ENCODE results near the gene LHFPL2. TPM values are rescaled to one million over a fixed set of nuclear protein-coding genes. Genes with fewer than 3 reads are reported as not detected.
A peak's percentile ranks its signal among the peaks of the same experiment; 100 is the strongest.

The LHFPL2 gene
- total RNA-seq, 2 donors from 2014 or later: 13.7 to 40.4 TPM

DNA sequence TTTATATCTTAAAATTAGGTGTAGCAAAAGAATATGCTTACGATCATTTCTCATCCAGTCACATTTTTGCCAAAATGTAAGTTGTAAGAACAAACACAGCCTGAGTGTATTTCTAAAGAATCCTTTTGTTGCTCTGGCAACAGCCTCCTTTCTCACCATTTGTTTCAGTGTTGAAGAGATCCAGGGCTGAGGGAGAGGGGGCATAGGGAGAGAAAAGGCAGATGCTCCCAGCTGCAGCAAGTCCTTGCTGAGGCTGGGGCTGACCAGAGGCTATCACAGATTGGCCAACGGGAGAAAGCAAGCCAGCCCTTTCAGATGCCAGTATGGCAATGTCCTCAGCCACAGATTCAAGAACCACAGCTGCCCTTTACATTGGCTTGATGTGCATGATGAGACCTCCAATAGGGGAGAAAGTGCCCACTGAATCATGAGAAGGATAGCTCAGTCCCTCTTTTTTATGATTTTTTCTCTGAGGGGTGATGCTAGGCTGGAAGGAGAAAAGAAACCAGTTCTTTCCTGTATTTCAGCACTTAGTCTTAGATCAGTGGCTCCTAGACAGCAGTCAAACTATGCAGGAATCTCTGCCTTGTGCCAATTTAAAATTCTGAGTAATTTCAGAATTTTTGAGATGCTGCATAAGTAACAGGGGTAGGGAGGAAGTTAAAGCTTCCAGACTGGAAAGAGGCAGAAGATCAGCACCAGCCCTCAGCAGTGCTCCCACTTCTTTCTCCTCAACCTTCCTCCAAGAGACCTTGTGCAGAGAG, 142.1 kb downstream of the LHFPL2 start:
- TF ChIP-seq POLR2A (IDR thresholded peaks at IDR 0.05) (no peak), POLR2AphosphoS5 (IDR thresholded peaks at IDR 0.05) (no peak)
- TF ChIP-seq, protein P1, sequence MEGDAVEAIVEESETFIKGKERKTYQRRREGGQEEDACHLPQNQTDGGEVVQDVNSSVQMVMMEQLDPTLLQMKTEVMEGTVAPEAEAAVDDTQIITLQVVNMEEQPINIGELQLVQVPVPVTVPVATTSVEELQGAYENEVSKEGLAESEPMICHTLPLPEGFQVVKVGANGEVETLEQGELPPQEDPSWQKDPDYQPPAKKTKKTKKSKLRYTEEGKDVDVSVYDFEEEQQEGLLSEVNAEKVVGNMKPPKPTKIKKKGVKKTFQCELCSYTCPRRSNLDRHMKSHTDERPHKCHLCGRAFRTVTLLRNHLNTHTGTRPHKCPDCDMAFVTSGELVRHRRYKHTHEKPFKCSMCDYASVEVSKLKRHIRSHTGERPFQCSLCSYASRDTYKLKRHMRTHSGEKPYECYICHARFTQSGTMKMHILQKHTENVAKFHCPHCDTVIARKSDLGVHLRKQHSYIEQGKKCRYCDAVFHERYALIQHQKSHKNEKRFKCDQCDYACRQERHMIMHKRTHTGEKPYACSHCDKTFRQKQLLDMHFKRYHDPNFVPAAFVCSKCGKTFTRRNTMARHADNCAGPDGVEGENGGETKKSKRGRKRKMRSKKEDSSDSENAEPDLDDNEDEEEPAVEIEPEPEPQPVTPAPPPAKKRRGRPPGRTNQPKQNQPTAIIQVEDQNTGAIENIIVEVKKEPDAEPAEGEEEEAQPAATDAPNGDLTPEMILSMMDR (IDR thresholded peaks at IDR 0.05): no peak
- no peaks in the 10 kb centered on the region for H3K4me1 ChIP-seq (replicated peaks)
- no peaks in the 10 kb centered on the region for H3K36me3 ChIP-seq
- DNase-seq (ENCODE audit: low spot score): no peak
- H3K27me3 ChIP-seq (replicated peaks; ENCODE audit: insufficient read depth): no peaks in the 10 kb centered on the region
- H3K4me3 ChIP-seq: no peak overlapping the region
- WGBS: 73% methylated on average over 2 of the region's 2 CpGs
- H3K9me3 ChIP-seq: no peaks in the 10 kb centered on the region
- H3K27ac ChIP-seq: no peak overlapping the region
- intact Hi-C loops (cut with DNase I): no loop called here

DNA sequence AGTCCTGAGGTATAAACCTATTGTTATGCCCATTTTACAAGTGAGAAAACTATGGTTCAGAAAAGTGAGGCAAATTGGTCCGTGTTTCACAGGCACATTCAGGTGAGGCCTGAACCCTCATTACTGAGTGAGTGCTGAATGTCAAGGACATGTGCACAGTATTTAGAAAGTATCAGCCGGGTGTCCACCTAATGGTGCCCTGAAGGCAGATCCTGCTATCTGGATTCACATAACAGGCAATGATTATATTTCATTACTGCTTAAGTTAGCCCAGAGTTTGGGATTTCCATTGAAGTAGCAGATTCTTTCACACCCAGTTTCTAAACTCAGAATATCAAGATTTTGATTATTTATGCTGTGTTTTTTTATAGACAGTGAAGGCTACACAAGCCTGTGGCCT, 142.7 kb downstream of the LHFPL2 start:
- WGBS: 66% methylated on average over 2 of the region's 2 CpGs
- no peak for DNase-seq (ENCODE audit: low spot score)
- intact Hi-C loops (cut with DNase I): no loop called here
- H3K27ac ChIP-seq: no peak overlapping the region
- H3K4me1 ChIP-seq (replicated peaks): no peaks in the 10 kb centered on the region
- no peak for TF ChIP-seq POLR2AphosphoS5 (IDR thresholded peaks at IDR 0.05)
- no peak for TF ChIP-seq POLR2A (IDR thresholded peaks at IDR 0.05)
- TF ChIP-seq, protein P1 (IDR thresholded peaks at IDR 0.05): no peak
- no peaks in the 10 kb centered on the region for H3K27me3 ChIP-seq (replicated peaks; ENCODE audit: insufficient read depth)
- H3K9me3 ChIP-seq: no peaks in the 10 kb centered on the region
- no peak overlapping the region for H3K4me3 ChIP-seq
- no peaks in the 10 kb centered on the region for H3K36me3 ChIP-seq

DNA sequence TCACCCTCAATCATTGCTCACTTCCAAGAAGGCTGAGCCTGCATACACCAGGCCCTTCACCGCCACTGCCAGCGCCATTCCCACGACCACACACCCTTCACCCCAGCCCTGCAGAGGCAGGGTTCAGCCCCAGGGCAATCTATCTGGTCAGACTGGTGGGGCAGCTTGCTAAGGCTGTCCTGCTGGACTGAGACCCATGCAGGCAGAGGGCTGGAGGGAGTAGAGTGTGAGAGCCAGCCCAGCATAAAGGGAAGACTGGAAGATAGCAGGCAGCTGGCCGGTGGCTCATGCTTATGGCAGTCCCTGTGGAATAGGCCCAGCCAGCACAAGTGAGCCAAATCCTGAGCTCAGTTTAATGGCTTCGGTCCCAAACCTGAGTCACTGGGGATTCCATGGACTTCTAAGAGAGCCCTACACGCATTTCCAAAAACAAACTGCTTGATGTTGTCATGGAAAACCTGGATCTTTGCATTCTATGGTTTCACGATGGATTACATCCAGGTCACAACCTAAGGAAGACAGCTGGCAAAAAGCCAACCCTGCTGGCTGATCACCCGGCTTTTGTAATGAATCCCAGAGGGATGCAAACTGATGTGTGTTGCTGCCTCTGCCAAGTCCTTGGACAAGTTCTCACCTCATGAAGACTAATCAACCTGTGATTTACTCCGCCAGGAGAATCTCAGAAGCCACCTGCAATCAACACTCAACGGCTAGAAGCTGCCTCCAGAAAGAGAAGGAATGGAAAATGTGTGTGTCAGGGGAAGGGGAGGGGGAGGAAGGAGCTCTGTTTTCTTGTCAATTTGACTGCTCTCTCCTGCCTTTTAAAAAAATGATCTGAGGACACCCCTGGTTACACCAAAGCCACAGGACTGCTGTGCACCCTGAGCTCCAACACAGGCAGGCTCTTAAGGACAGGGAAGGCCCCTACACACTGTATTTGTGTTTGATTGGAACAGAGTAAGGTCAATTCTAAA, 143.6 kb downstream of the LHFPL2 start:
- Histone ChIP-seq H3K27ac (peak overlapping the region; percentile 15 to 28), H3K36me3 (no peaks in the 10 kb centered on the region), H3K27me3 (replicated peaks; ENCODE audit: insufficient read depth) (no peaks in the 10 kb centered on the region), H3K4me1 (replicated peaks) (no peaks in the 10 kb centered on the region), H3K4me3 (no peak overlapping the region), H3K9me3 (no peaks in the 10 kb centered on the region)
- TF ChIP-seq POLR2AphosphoS5 (IDR thresholded peaks at IDR 0.05) (peak; percentile 44), POLR2A (IDR thresholded peaks at IDR 0.05) (no peak)
- intact Hi-C loops (cut with DNase I): no loop called here
- DNase-seq (ENCODE audit: low spot score): peak; percentile 56
- WGBS: 15% methylated on average over 10 of the region's 10 CpGs

DNA sequence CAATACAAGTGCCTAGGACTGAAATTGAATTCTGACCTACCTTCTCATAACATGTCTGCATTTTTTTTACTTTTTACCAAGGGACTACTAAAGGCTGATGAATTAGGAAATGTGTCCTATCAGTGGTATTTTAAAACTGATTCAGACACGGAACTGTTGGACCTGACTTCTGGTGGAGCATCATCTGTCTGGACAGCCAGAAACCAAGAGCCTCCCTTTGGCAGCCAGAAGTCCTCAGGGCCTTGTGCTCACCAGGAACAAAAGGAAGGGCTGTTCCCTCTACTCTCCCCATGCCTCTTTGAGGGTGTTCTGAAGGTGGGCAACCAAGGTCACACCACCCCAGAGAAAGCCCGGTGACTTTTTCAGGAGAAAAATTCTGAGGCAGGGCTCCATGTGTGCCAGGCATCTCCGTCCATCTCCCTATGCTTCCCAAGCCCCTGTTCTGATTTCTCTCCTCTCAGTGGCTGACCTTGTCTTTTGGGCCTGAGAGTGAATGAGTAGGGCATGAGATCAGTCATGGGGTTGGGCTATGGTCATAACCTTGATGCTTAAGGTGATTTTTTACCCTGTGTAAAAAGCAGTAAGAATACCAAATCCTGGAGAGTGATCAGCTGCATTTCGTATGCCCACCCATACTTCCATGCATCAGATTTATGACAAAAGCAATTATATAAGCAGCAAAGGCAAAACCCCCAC, 144.5 kb downstream of the LHFPL2 start:
- no peaks in the 10 kb centered on the region for H3K36me3 ChIP-seq
- 74% methylated on average over 4 of the region's 4 CpGs for WGBS
- H3K9me3 ChIP-seq: no peaks in the 10 kb centered on the region
- intact Hi-C loops (cut with DNase I): no loop called here
- peak overlapping the region in 1 of 2 donors; percentile 28 for H3K27ac ChIP-seq
- no peak overlapping the region for H3K4me3 ChIP-seq
- H3K4me1 ChIP-seq (replicated peaks): no peaks in the 10 kb centered on the region
- H3K27me3 ChIP-seq (replicated peaks; ENCODE audit: insufficient read depth): no peaks in the 10 kb centered on the region
- DNase-seq (ENCODE audit: low spot score): no peak
- TF ChIP-seq POLR2A (IDR thresholded peaks at IDR 0.05) (no peak), POLR2AphosphoS5 (IDR thresholded peaks at IDR 0.05) (no peak)
- TF ChIP-seq, protein P1 (IDR thresholded peaks at IDR 0.05): no peak

Measured in prostate gland (tissue), 2 donors.